Measurements from ENCODE around the gene DMD.

DNA sequence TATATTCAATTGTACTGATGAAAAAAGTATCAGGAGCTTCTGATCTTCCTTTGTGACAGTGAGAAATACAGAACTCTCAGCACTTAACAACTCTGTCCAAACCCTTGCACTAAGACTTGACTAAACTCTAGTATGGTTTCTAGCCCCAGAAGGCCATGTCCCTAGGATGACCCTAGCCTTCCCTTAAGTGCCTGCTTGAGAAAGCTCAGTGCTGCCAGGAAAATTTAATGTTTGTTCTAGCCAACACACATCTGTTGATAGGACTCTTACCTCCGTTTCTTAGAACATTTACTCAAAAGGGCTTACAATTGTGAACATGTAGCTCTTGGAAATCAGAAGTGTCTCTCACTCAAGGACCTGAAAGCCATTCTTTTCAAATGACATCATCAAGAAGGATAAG, 1084.4 kb downstream of the DMD start:
- TF ChIP-seq, protein P1, sequence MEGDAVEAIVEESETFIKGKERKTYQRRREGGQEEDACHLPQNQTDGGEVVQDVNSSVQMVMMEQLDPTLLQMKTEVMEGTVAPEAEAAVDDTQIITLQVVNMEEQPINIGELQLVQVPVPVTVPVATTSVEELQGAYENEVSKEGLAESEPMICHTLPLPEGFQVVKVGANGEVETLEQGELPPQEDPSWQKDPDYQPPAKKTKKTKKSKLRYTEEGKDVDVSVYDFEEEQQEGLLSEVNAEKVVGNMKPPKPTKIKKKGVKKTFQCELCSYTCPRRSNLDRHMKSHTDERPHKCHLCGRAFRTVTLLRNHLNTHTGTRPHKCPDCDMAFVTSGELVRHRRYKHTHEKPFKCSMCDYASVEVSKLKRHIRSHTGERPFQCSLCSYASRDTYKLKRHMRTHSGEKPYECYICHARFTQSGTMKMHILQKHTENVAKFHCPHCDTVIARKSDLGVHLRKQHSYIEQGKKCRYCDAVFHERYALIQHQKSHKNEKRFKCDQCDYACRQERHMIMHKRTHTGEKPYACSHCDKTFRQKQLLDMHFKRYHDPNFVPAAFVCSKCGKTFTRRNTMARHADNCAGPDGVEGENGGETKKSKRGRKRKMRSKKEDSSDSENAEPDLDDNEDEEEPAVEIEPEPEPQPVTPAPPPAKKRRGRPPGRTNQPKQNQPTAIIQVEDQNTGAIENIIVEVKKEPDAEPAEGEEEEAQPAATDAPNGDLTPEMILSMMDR (IDR thresholded peaks at IDR 0.05): no peak
- no peak for TF ChIP-seq EZH2 (IDR thresholded peaks at IDR 0.05; ENCODE audit: borderline replicate concordance, insufficient read depth, low read depth, low read length, poor library complexity, severe bottlenecking)
